Endothelial cell of umbilical vein (primary cell): ENCODE measurements around the gene C2. TPM values are rescaled to one million over a fixed set of nuclear protein-coding genes. Genes with fewer than 3 reads are reported as not detected.
"Not testable (repeated sequence)": the region's sequence is repeated elsewhere in the genome, so short reads cannot be mapped to it uniquely, and the experiment has no call there.

Experiments used
- BruUV-seq: library from RNA; stranded (reverse); fragments of 400-500 nt; replicated peaks from 2 replicates; lab custom pipeline; 2021; lab: Mats Ljungman, UMichigan
- CTCF ChIA-PET: fragments of 300-600, 350-600 bp; sonication (Branson Sonifier 250); formaldehyde crosslinking; loops from one replicate; lab custom pipeline; 2021; ENCODE audit warnings: antibody characterized with exemption, inconsistent platforms; lab: Charles Lee
- POLR2A ChIA-PET: fragments of 300-600, 350-600 bp; sonication (Branson Sonifier 250); formaldehyde crosslinking; loops from one replicate; lab custom pipeline; 2021; ENCODE audit warnings: antibody characterized with exemption, inconsistent platforms; lab: Charles Lee
- DNase-seq: peaks from one replicate; pipeline ENCODE4 v3.0.0-alpha.2; 2011; ENCODE audit warnings: low read depth, low spot score
- FAIRE-seq: peaks from 2 replicates; lab custom pipeline; 2011; peaks lifted over from hg19 to GRCh38; lab: Jason Lieb, UNC
- H2AFZ ChIP-seq: 2 replicates; pipeline ENCODE4 v1.6.0; 2012; ENCODE audit warnings: low read depth, low read length, control low read depth, inconsistent platforms
- H3K27ac ChIP-seq: 2 replicates; pipeline ENCODE4 v1.5.1; 2011; ENCODE audit warnings: low read depth, mild to moderate bottlenecking, control low read depth, low read length, moderate library complexity; ENCODE audit not compliant: insufficient read depth
- H3K27me3 ChIP-seq, 2 experiments: 2 replicates each; pipeline versions ENCODE4 v1.6.0 to v1.6.1; 2011; ENCODE audit warnings: low read length in 2 of 2, mixed read lengths in 1 of 2; ENCODE audit not compliant: control insufficient read depth in 2 of 2, insufficient read depth in 2 of 2
- H3K36me3 ChIP-seq, 2 experiments: 2 replicates in 1 of 2; 3 replicates in 1 of 2; pipeline ENCODE4 v1.5.1; 2011; ENCODE audit warnings: low read length in 2 of 2, mild to moderate bottlenecking in 1 of 2, moderate library complexity in 1 of 2; ENCODE audit not compliant: control insufficient read depth in 2 of 2, insufficient read depth in 2 of 2; ENCODE audit errors: extremely low read depth in 1 of 2
- H3K4me1 ChIP-seq: 3 replicates; pipeline ENCODE4 v1.5.1; 2011; ENCODE audit warnings: mild to moderate bottlenecking, low read length; ENCODE audit not compliant: control insufficient read depth, insufficient read depth; ENCODE audit errors: extremely low read depth
- H3K4me2 ChIP-seq: 2 replicates; pipeline ENCODE4 v1.6.1; 2011; ENCODE audit warnings: low read length, control low read depth, mixed read lengths; ENCODE audit not compliant: insufficient read depth
- H3K4me3 ChIP-seq, 3 experiments: fragments of 200-600 bp in 1 of 3; sonication (generic), shearing (Covaris generic) in 1 of 3; replicated peaks in 1 of 3; 2 replicates each; pipeline ENCODE4 v1.5.1; 2011 to 2016; ENCODE audit warnings: control low read depth in 3 of 3, low read length in 3 of 3, mild to moderate bottlenecking in 2 of 3, inconsistent platforms in 1 of 3, low read depth in 1 of 3, moderate library complexity in 1 of 3; ENCODE audit not compliant: insufficient read depth in 1 of 3
- H3K79me2 ChIP-seq: 2 replicates; pipeline ENCODE4 v1.6.0; 2012; ENCODE audit warnings: low read length, inconsistent platforms; ENCODE audit not compliant: control insufficient read depth, insufficient read depth
- H3K9ac ChIP-seq: replicated peaks from 2 replicates; pipeline ENCODE3; 2011; ENCODE audit warnings: low read length, control low read depth; ENCODE audit not compliant: insufficient read depth; ENCODE audit errors: extremely low read depth
- H3K9me1 ChIP-seq: replicated peaks from 3 replicates; pipeline ENCODE4 v1.6.0; 2011; ENCODE audit warnings: mild to moderate bottlenecking, low read length; ENCODE audit not compliant: control insufficient read depth, insufficient read depth; ENCODE audit errors: extremely low read depth
- H3K9me3 ChIP-seq: replicated peaks from 2 replicates; pipeline ENCODE4 v1.5.1; 2012; ENCODE audit warnings: low read length, inconsistent platforms; ENCODE audit not compliant: control insufficient read depth, insufficient read depth
- H4K20me1 ChIP-seq: replicated peaks from 2 replicates; pipeline ENCODE3; 2011; ENCODE audit warnings: mild to moderate bottlenecking, low read length; ENCODE audit not compliant: control insufficient read depth, insufficient read depth; ENCODE audit errors: extremely low read depth
- JUN ChIP-seq: IDR thresholded peaks from 2 replicates; pipeline ENCODE4 v1.6.1; 2011; ENCODE audit warnings: borderline replicate concordance, low read depth; ENCODE audit not compliant: insufficient read length, insufficient read depth
- dilution Hi-C: fragments of 300-500 bp; cut with MboI; formaldehyde crosslinking; loops from one replicate; pipeline ENCODE4 v1.15.0; 2019; ENCODE audit warnings: low sequenced_read_pairs; ENCODE audit not compliant: extremely low pct_ligation_motif_present
- intact Hi-C: fragments of 100-400 bp; cut with micrococcal nuclease; formaldehyde crosslinking; loops from one replicate; pipeline ENCODE4 v1.10.0; 2022
- polyA plus RNA-seq, 4 experiments: library from polyadenylated mRNA; depleted of rRNA in 3 of 4; stranded (reverse) in 3 of 4; unstranded in 1 of 4; fragments of >200 nt; gene quantifications; 2 replicates each; pipeline versions ENCODE4 v1.2.1 to v1.2.3, GENCODE V29; 2011 to 2012; ENCODE audit warnings: missing spikeins in 1 of 4
- total RNA-seq: library from RNA; stranded (reverse); gene quantifications from 2 replicates; pipeline ENCODE4 v1.2.3, GENCODE V29; 2021

C2 gene
- total and polyA plus RNA-seq, 2 donors (not counting 3 experiments of a cell fraction or from before 2014, with no cell fraction given) = 0.60 TPM; not detected in 1

DNA sequence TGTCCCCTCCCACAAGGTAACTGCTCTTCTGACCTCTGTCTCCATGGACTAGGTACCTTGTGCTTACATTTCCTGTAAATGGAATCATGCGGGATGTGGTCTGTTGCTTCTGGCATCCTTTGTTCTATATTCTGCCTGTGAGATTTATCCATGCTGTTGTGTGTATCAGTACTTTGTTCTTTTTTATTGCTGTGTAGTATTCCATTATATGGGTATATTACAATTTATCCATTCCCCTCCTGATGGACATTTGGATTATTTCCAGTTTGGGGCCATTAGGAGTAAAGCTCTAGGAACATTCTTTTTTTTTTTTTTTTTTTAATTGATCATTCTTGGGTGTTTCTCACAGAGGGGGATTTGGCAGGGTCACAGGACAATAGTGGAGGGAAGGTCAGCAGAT is 3.4 kb downstream of the C2 start:
- Histone ChIP-seq H4K20me1 (no peaks in the 10 kb centered on the region), H3K4me3 (no peak overlapping the region), H3K9me3 (no peaks in the 10 kb centered on the region), H3K79me2 (no peaks in the 10 kb centered on the region), H3K27ac (no peak overlapping the region), H3K4me1 (no peaks in the 10 kb centered on the region), H3K27me3 (peaks cover 9 to 12% of the 10 kb centered on the region in 2 experiments), H3K4me2 (no peak overlapping the region), H2AFZ (no peak overlapping the region), H3K36me3 (no peaks in the 10 kb centered on the region), H3K9me1 (no peaks in the 10 kb centered on the region), H3K9ac (no peak overlapping the region)
- ChIA-PET CTCF (interaction anchor here (0.9 kb wide), 1 partner anchor 8 kb away, joined by 3 read pairs; no protein-coding TSS in a partner anchor), POLR2A (no interaction called here)
- TF ChIP-seq JUN = no peak
- DNase-seq (no peak), FAIRE-seq (no peak)
- no TSS peak for BruUV-seq
- dilution Hi-C loops = no loop called here
- intact Hi-C loops = no loop called here

- H3K9ac ChIP-seq, intact Hi-C loops, dilution Hi-C loops, DNase-seq, H3K4me3 ChIP-seq, POLR2A ChIA-PET, H3K36me3 ChIP-seq, FAIRE-seq, H3K79me2 ChIP-seq, H3K9me3 ChIP-seq, H3K4me2 ChIP-seq, H3K27ac ChIP-seq, H3K9me1 ChIP-seq, CTCF ChIA-PET, H3K4me1 ChIP-seq, H4K20me1 ChIP-seq, BruUV-seq, H2AFZ ChIP-seq: not testable (repeated sequence)
- peaks cover 6 to 11% of the 10 kb centered on the region in 2 experiments for H3K27me3 ChIP-seq
Measured at GRCh38 chr6:31932137-31932536, 4.6 kb downstream of the C2 start.
